ENCODE measurements around the gene SAPCD2.

The SAPCD2 gene

GRCh38 chr9:137114613-137115393, 44.4 kb upstream of the SAPCD2 start, which contains the start of gene DPP7:
DPP7 (minus strand) TSS chr9:137114733; CDS start chr9:137114713, 20 bp downstream.
- H3K4me3 Mint-ChIP-seq = peak within 1 kb of the TSS; percentile 40
- H3K36me3 Mint-ChIP-seq (ENCODE audit: low read depth) = no peaks in the 10 kb centered on the region
- no peaks in the 10 kb centered on the region for H3K4me1 Mint-ChIP-seq
- H3K27me3 Mint-ChIP-seq (ENCODE audit: low read depth, poor library complexity) = peaks cover 43% of the 10 kb centered on the region
- no peak within 1 kb of the TSS for H3K27ac Mint-ChIP-seq
- no peaks in the 10 kb centered on the region for H3K9me3 Mint-ChIP-seq
- TF ChIP-seq, protein P1, sequence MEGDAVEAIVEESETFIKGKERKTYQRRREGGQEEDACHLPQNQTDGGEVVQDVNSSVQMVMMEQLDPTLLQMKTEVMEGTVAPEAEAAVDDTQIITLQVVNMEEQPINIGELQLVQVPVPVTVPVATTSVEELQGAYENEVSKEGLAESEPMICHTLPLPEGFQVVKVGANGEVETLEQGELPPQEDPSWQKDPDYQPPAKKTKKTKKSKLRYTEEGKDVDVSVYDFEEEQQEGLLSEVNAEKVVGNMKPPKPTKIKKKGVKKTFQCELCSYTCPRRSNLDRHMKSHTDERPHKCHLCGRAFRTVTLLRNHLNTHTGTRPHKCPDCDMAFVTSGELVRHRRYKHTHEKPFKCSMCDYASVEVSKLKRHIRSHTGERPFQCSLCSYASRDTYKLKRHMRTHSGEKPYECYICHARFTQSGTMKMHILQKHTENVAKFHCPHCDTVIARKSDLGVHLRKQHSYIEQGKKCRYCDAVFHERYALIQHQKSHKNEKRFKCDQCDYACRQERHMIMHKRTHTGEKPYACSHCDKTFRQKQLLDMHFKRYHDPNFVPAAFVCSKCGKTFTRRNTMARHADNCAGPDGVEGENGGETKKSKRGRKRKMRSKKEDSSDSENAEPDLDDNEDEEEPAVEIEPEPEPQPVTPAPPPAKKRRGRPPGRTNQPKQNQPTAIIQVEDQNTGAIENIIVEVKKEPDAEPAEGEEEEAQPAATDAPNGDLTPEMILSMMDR (IDR thresholded peaks at IDR 0.05) = no peak
- DNase-seq = peak; percentile 63

- H3K27me3 Mint-ChIP-seq (ENCODE audit: low read depth, poor library complexity) = peaks cover 43% of the 10 kb centered on the region
- TF ChIP-seq, protein P1 (IDR thresholded peaks at IDR 0.05) = no peak
- no peak overlapping the region for H3K27ac Mint-ChIP-seq
- H3K4me1 Mint-ChIP-seq = no peaks in the 10 kb centered on the region
- no peaks in the 10 kb centered on the region for H3K36me3 Mint-ChIP-seq (ENCODE audit: low read depth)
- peak overlapping the region; percentile 40 for H3K4me3 Mint-ChIP-seq
- no peak for DNase-seq
- H3K9me3 Mint-ChIP-seq = no peaks in the 10 kb centered on the region
Observed at GRCh38 chr9:137114220-137114612, 43.9 kb upstream of the SAPCD2 start.

- no peak overlapping the region for H3K27ac Mint-ChIP-seq
- peak overlapping the region; percentile 28 for H3K4me3 Mint-ChIP-seq
- DNase-seq = no peak
Observed at GRCh38 chr9:137113385-137114159, 43.2 kb upstream of the SAPCD2 start.

GRCh38 chr9:137112564-137113384, 42.4 kb upstream of the SAPCD2 start:
- H3K4me1 Mint-ChIP-seq = no peaks in the 10 kb centered on the region
- H3K27me3 Mint-ChIP-seq (ENCODE audit: low read depth, poor library complexity) = peaks cover 40% of the 10 kb centered on the region
- H3K36me3 Mint-ChIP-seq (ENCODE audit: low read depth) = no peaks in the 10 kb centered on the region
- no peak overlapping the region for H3K27ac Mint-ChIP-seq
- TF ChIP-seq, protein P1 (IDR thresholded peaks at IDR 0.05) = no peak
- no peaks in the 10 kb centered on the region for H3K9me3 Mint-ChIP-seq
- H3K4me3 Mint-ChIP-seq = peak overlapping the region; percentile 36
- no peak for DNase-seq

More at GRCh38 chr9:137113385-137114159, 43.2 kb upstream of the SAPCD2 start:
- Mint-ChIP-seq H3K9me3 (no peaks in the 10 kb centered on the region), H3K4me1 (no peaks in the 10 kb centered on the region), H3K36me3 (ENCODE audit: low read depth) (no peaks in the 10 kb centered on the region), H3K27me3 (ENCODE audit: low read depth, poor library complexity) (peaks cover 43% of the 10 kb centered on the region)
- TF ChIP-seq, protein P1 (IDR thresholded peaks at IDR 0.05) = no peak

DNA sequence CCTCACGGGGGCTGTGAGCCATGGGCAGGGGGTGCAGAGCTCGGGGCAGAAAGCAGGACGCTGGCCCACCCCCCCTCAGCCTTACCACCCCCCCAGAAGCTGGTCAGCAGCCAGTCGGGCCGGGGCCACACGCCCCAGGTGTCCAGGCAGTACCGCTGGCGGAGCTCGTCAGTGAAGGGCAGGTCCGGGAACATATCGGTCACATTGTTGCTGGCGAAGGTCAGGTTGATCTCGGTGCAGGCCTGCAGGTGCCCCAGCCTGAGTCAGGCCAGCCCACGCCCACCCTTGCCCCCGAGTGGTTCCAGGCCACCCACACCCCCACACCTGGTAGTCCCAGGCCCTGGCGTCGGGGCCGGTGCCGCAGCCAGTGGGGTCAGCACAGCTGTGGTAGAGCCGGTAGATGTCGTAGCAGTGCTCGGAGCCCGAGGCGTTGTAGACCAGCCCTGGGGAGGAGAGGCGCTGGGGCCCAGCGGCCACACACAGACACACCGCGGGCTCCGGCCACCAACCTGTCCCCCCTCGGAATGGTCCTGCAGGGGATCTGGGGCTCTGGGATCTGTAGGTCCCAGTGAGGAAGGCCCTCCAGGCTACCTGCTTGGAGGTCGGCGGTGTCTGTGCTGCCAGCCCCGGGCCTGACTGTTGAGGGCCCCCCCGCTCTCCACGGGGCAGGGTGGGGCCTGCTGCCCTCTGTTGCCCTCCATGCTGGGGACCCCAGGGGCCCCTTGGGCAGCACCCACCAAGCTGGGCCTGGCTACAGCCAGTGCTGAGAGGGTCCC, 41.6 kb upstream of the SAPCD2 start:
- TF ChIP-seq, protein P1 (IDR thresholded peaks at IDR 0.05) = no peak
- DNase-seq = no peak
- Mint-ChIP-seq H3K27ac (no peak overlapping the region), H3K9me3 (no peaks in the 10 kb centered on the region), H3K4me1 (no peaks in the 10 kb centered on the region), H3K36me3 (ENCODE audit: low read depth) (no peaks in the 10 kb centered on the region), H3K27me3 (ENCODE audit: low read depth, poor library complexity) (peaks cover 32% of the 10 kb centered on the region), H3K4me3 (no peak overlapping the region)
